Measurements from ENCODE around the gene GSC2.
"Not testable (repeated sequence)": the region's sequence is repeated elsewhere in the genome, so short reads cannot be mapped to it uniquely, and the experiment has no call there.

GSC2 gene

GRCh38 chr22:19169947-19170318, 19.8 kb upstream of the GSC2 start:
- H3K27ac ChIP-seq (ENCODE audit: low read depth, low read length): no peak overlapping the region
- peaks cover 40 to 41% of the 10 kb centered on the region in 2 donors for H3K27me3 ChIP-seq (ENCODE audit: control insufficient read depth in 1 of 2, insufficient read depth in 2 of 2, low read length in 2 of 2)
- H3K9ac ChIP-seq (ENCODE audit: low read depth in 1 of 2, low read length in 2 of 2): no peak overlapping the region
- no peaks in the 10 kb centered on the region for H3K36me3 ChIP-seq (ENCODE audit: control insufficient read depth in 1 of 2, insufficient read depth in 2 of 2, low read length in 2 of 2)
- no peak overlapping the region for H3K4me3 ChIP-seq (ENCODE audit: low read depth in 1 of 2, low read length in 2 of 2)
- no peaks in the 10 kb centered on the region for H3K9me3 ChIP-seq (ENCODE audit: control insufficient read depth in 1 of 2, low read length in 2 of 2)
- H3K4me1 ChIP-seq (ENCODE audit: control insufficient read depth in 1 of 2, insufficient read depth in 2 of 2, low read length in 2 of 2): peaks cover 42 to 56% of the 10 kb centered on the region in 2 donors

GRCh38 chr22:19169002-19169946, 19.2 kb upstream of the GSC2 start:
- peak overlapping the region in 1 of 2 donors; percentile 40 for H3K4me3 ChIP-seq (ENCODE audit: low read depth in 1 of 2, low read length in 2 of 2)
- H3K27ac ChIP-seq (ENCODE audit: low read depth, low read length): no peak overlapping the region
- no peak overlapping the region for H3K9ac ChIP-seq (ENCODE audit: low read depth in 1 of 2, low read length in 2 of 2)
- H3K36me3 ChIP-seq (ENCODE audit: control insufficient read depth in 1 of 2, insufficient read depth in 2 of 2, low read length in 2 of 2): no peaks in the 10 kb centered on the region
- H3K27me3 ChIP-seq (ENCODE audit: control insufficient read depth in 1 of 2, insufficient read depth in 2 of 2, low read length in 2 of 2): peaks cover 40 to 41% of the 10 kb centered on the region in 2 donors
- H3K9me3 ChIP-seq (ENCODE audit: control insufficient read depth in 1 of 2, low read length in 2 of 2): no peaks in the 10 kb centered on the region
- peaks cover 39 to 49% of the 10 kb centered on the region in 2 donors for H3K4me1 ChIP-seq (ENCODE audit: control insufficient read depth in 1 of 2, insufficient read depth in 2 of 2, low read length in 2 of 2)

- Histone ChIP-seq H3K9me3 (ENCODE audit: control insufficient read depth in 1 of 2, low read length in 2 of 2) (no peaks in the 10 kb centered on the region), H3K27ac (ENCODE audit: low read depth, low read length) (no peak overlapping the region), H3K27me3 (ENCODE audit: control insufficient read depth in 1 of 2, insufficient read depth in 2 of 2, low read length in 2 of 2) (peaks cover 40 to 41% of the 10 kb centered on the region in 2 donors), H3K4me3 (ENCODE audit: low read depth in 1 of 2, low read length in 2 of 2) (no peak overlapping the region), H3K36me3 (ENCODE audit: control insufficient read depth in 1 of 2, insufficient read depth in 2 of 2, low read length in 2 of 2) (no peaks in the 10 kb centered on the region), H3K9ac (ENCODE audit: low read depth in 1 of 2, low read length in 2 of 2) (no peak overlapping the region), H3K4me1 (ENCODE audit: control insufficient read depth in 1 of 2, insufficient read depth in 2 of 2, low read length in 2 of 2) (peaks cover 29 to 39% of the 10 kb centered on the region in 2 donors)
Measured at GRCh38 chr22:19168088-19168890, 18.2 kb upstream of the GSC2 start.

- Histone ChIP-seq H3K9ac (ENCODE audit: low read depth in 1 of 2, low read length in 2 of 2) (no peak overlapping the region), H3K4me1 (ENCODE audit: control insufficient read depth in 1 of 2, insufficient read depth in 2 of 2, low read length in 2 of 2) (peaks cover 19 to 29% of the 10 kb centered on the region in 2 donors), H3K36me3 (ENCODE audit: control insufficient read depth in 1 of 2, insufficient read depth in 2 of 2, low read length in 2 of 2) (no peaks in the 10 kb centered on the region), H3K4me3 (ENCODE audit: low read depth in 1 of 2, low read length in 2 of 2) (no peak overlapping the region), H3K9me3 (ENCODE audit: control insufficient read depth in 1 of 2, low read length in 2 of 2) (no peaks in the 10 kb centered on the region), H3K27me3 (ENCODE audit: control insufficient read depth in 1 of 2, insufficient read depth in 2 of 2, low read length in 2 of 2) (peaks cover 40 to 41% of the 10 kb centered on the region in 2 donors), H3K27ac (ENCODE audit: low read depth, low read length) (no peak overlapping the region)
Measured at GRCh38 chr22:19167106-19167869, 17.2 kb upstream of the GSC2 start.

GRCh38 chr22:19166421-19166820, 16.3 kb upstream of the GSC2 start:
- Histone ChIP-seq H3K27ac (ENCODE audit: low read depth, low read length) (no peak overlapping the region), H3K4me1 (ENCODE audit: control insufficient read depth in 1 of 2, insufficient read depth in 2 of 2, low read length in 2 of 2) (peaks cover 16 to 24% of the 10 kb centered on the region in 2 donors), H3K9ac (ENCODE audit: low read depth in 1 of 2, low read length in 2 of 2) (no peak overlapping the region), H3K9me3 (ENCODE audit: control insufficient read depth in 1 of 2, low read length in 2 of 2) (no peaks in the 10 kb centered on the region), H3K27me3 (ENCODE audit: control insufficient read depth in 1 of 2, insufficient read depth in 2 of 2, low read length in 2 of 2) (peaks cover 40 to 41% of the 10 kb centered on the region in 2 donors), H3K4me3 (ENCODE audit: low read depth in 1 of 2, low read length in 2 of 2) (no peak overlapping the region), H3K36me3 (ENCODE audit: control insufficient read depth in 1 of 2, insufficient read depth in 2 of 2, low read length in 2 of 2) (no peaks in the 10 kb centered on the region)

GRCh38 chr22:19164425-19164824, 14.3 kb upstream of the GSC2 start:
- Histone ChIP-seq H3K9ac (ENCODE audit: low read depth in 1 of 2, low read length in 2 of 2) (no peak overlapping the region), H3K4me3 (ENCODE audit: low read depth in 1 of 2, low read length in 2 of 2) (no peak overlapping the region), H3K36me3 (ENCODE audit: control insufficient read depth in 1 of 2, insufficient read depth in 2 of 2, low read length in 2 of 2) (no peaks in the 10 kb centered on the region), H3K27ac (ENCODE audit: low read depth, low read length) (no peak overlapping the region), H3K27me3 (ENCODE audit: control insufficient read depth in 1 of 2, insufficient read depth in 2 of 2, low read length in 2 of 2) (peaks cover 27 to 29% of the 10 kb centered on the region in 2 donors), H3K4me1 (ENCODE audit: control insufficient read depth in 1 of 2, insufficient read depth in 2 of 2, low read length in 2 of 2) (peaks cover under 1 to 4% of the 10 kb centered on the region in 2 donors), H3K9me3 (ENCODE audit: control insufficient read depth in 1 of 2, low read length in 2 of 2) (no peaks in the 10 kb centered on the region)

- H3K27me3 ChIP-seq (ENCODE audit: control insufficient read depth in 1 of 2, insufficient read depth in 2 of 2, low read length in 2 of 2): not testable (repeated sequence)
Measured at GRCh38 chr22:19158649-19159048, 8.6 kb upstream of the GSC2 start.

GRCh38 chr22:19156109-19156508, 6.0 kb upstream of the GSC2 start:
- not testable (repeated sequence) for H3K9me3 ChIP-seq (ENCODE audit: control insufficient read depth in 1 of 2, low read length in 2 of 2); H3K27ac ChIP-seq (ENCODE audit: low read depth, low read length); H3K36me3 ChIP-seq (ENCODE audit: control insufficient read depth in 1 of 2, insufficient read depth in 2 of 2, low read length in 2 of 2); H3K9ac ChIP-seq (ENCODE audit: low read depth in 1 of 2, low read length in 2 of 2); H3K4me1 ChIP-seq (ENCODE audit: control insufficient read depth in 1 of 2, insufficient read depth in 2 of 2, low read length in 2 of 2); H3K4me3 ChIP-seq (ENCODE audit: low read depth in 1 of 2, low read length in 2 of 2)
- peaks cover 18 to 19% of the 10 kb centered on the region in 2 donors for H3K27me3 ChIP-seq (ENCODE audit: control insufficient read depth in 1 of 2, insufficient read depth in 2 of 2, low read length in 2 of 2)

More at GRCh38 chr22:19158649-19159048, 8.6 kb upstream of the GSC2 start:
- H3K4me1 ChIP-seq (ENCODE audit: control insufficient read depth in 1 of 2, insufficient read depth in 2 of 2, low read length in 2 of 2); H3K36me3 ChIP-seq (ENCODE audit: control insufficient read depth in 1 of 2, insufficient read depth in 2 of 2, low read length in 2 of 2); H3K9me3 ChIP-seq (ENCODE audit: control insufficient read depth in 1 of 2, low read length in 2 of 2); H3K4me3 ChIP-seq (ENCODE audit: low read depth in 1 of 2, low read length in 2 of 2); H3K9ac ChIP-seq (ENCODE audit: low read depth in 1 of 2, low read length in 2 of 2); H3K27ac ChIP-seq (ENCODE audit: low read depth, low read length): not testable (repeated sequence)

GRCh38 chr22:19152942-19153883, 3.1 kb upstream of the GSC2 start:
- Histone ChIP-seq H3K27me3 (ENCODE audit: control insufficient read depth in 1 of 2, insufficient read depth in 2 of 2, low read length in 2 of 2) (peaks cover 37 to 38% of the 10 kb centered on the region in 2 donors), H3K9ac (ENCODE audit: low read depth in 1 of 2, low read length in 2 of 2) (no peak overlapping the region), H3K36me3 (ENCODE audit: control insufficient read depth in 1 of 2, insufficient read depth in 2 of 2, low read length in 2 of 2) (no peaks in the 10 kb centered on the region), H3K27ac (ENCODE audit: low read depth, low read length) (no peak overlapping the region), H3K4me1 (ENCODE audit: control insufficient read depth in 1 of 2, insufficient read depth in 2 of 2, low read length in 2 of 2) (no peaks in the 10 kb centered on the region), H3K9me3 (ENCODE audit: control insufficient read depth in 1 of 2, low read length in 2 of 2) (no peaks in the 10 kb centered on the region), H3K4me3 (ENCODE audit: low read depth in 1 of 2, low read length in 2 of 2) (no peak overlapping the region)

Measured in duodenal mucosa (tissue), 2 donors.